ENCODE data around the gene GUCY2C.
A peak's percentile ranks its signal among the peaks of the same experiment; 100 is the strongest.
"Not testable (repeated sequence)": the region's sequence is repeated elsewhere in the genome, so short reads cannot be mapped to it uniquely, and the experiment has no call there.

GUCY2C gene

DNA sequence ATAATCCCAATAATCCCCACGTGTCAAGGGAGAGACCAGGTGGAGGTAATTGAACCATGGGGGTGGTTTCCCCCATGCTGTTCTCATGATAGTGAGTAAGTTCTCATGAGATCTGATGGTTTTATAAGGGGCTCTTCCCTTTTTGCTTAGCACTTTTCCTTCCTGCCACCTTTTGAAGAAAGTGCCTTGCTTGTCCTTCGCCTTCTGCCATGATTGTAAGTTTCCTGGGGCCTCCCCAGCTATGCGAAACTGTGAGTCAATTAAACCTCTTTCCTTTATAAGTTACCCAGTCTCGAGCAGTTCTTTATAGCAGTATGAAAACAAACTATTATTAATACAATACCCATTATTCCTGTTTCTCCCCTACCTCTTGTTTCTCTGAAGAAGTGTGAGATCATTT lies 14.2 kb downstream of the GUCY2C start:
- not testable (repeated sequence) for DNase-seq (ENCODE audit: low read depth, low spot score)

DNA sequence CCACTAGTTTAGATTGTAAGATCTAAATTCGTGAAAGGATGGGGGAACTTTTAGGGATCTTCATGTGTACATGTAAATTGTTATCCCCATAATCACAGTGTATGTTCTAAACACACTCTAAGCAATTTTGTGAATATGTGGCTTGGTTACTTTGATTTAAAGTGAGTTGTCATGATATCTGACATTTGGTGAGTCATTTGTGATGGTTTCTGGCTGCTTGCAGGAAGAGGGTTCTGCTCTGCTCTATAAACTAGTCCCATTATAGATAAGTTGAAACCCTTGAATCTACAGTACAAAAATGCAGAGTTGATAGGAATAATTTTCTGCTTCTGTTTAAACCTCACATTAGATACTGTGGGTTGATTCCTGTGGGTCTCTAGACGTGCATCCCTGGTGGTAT lies 14.8 kb downstream of the GUCY2C start:
- DNase-seq (ENCODE audit: low read depth, low spot score), result no peak

DNA sequence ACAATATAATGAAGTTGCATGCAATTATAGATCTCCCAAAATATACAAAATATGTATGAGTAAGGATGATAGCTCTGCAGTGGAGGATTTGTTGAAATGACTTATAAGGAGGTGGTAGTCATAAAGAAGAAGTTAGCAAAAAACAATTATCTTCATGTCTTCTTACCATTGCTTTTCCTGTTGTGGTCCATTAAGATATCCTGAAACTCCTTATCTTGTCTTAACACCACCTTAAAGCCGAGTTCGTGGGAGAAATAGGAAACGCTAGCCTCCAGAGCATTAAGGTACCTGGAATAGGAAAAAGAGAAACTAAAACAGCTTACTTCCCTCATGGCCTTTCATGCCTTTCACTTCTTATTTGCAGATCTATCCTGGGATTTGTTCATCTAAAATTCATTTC lies 15.2 kb downstream of the GUCY2C start:
- DNase-seq (ENCODE audit: low read depth, low spot score), result no peak

DNA sequence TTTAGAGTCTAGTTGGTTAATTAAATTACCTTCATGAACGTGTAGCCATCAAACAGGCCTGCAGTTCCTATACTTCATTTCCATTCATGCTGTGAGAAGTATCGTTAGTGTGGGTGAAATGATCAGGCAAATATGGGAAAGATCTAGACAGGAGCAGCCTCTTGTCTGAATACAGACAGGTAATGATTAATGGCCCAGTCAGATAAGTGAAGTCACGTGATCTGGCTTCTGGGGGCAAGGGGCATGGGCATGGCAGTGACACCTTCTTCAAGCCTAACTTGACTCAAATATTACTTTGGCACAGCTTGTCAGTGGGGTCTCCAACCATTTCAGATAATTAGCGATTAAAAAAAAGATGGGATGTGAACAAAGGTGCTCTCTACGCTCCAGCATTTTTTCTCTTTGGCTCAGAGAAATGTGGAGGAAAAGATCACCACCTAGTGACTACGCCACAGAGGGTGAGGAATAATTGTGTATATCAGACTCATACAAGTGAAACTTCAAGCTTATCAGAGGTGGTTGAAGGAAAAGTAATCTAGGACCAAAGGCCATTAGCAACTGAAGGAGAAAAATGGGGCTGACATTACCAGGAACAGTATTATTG lies 17.8 kb downstream of the GUCY2C start:
- no peak for DNase-seq (ENCODE audit: low read depth, low spot score)

DNA sequence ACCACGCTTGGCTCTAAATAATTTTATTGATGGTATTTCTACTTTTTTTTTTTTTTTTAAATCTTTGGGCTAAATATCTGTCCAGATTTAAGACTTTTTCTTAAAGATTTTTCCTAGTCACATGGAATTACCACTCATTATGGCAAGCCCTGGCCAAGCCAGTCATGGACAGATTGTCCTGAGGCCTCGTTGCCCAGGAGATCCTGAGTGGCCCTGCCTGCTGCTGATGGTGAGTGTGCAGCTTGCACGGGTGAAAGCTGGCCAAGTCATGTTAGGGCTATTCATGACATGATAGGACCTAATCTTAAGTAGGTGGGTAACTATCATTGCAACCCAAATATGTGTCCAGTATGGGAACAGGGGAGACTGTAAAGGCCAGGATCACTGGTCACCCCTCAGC lies 27.8 kb downstream of the GUCY2C start:
- DNase-seq (ENCODE audit: low read depth, low spot score), result no peak

DNA sequence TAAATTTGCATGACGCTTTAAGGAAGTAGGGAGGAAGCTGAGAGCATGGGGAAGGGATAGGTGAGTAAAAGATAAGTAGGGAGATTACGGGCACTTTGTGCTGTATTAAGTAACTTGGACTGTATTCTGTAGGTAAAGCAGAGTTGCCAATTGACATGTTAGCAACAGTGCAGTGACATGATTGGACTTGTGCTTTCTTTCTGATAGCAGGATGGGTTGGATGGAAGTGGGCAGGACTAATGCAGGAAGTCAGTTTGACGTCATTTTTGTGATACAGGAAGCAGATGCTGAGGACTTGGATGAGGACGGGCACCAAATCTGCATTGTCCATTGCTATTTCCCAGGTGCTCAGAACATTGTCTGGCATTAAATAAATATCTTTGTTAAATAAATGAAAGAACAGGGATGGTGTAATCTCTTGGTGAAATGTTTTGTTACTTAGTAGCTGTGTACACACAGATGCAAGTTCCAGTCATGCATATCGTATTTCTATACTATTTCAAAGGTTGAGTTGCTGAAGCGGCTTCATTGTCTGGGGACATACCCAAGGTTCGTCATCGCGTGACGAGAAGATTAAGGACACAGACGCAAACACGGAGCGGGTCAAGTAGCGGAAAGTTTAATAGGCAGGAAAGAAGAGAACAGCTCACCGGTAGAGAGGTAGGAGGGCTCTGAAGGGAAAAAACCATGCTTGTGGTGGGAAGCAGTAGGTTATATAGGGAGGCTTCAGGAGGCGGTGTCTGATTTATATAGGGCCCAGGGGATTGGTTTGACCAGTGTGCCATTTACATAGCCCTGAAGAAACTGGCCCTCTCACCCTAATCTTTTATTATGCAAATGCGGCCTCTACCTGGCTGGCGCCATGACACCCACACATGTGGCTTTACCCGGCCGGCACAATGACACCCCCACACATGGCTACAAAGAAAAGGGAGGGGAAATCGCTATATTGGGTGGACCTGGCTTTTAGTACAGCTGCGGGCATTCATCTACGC lies 30.7 kb downstream of the GUCY2C start:
- DNase-seq (ENCODE audit: low read depth, low spot score), result no peak

DNA sequence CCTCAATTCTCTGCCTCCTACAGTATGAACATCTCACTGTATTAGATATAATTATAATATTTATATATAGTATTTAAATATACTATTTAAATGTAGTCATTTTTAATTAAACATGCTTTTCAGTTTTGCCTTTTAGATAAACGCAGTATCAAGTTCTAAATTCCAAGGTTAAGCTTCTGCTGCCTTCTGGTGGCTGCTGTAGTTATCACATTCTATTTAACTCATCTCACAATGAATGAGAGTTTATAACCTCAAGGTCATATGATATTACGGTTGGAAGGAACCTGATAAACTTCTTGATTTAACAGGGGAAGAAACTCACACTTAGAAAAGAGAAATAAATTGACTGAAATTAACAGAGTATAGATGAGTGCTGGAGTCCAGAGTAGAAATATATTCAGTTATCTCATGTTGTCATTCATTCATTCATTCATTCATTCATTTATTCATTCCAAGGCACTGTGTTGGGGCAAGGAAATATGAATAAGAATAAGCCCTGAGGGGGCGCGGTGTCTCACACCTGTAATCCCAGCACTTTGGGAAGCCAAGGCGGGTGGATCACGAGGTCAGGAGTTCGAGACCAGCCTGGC lies 31.9 kb downstream of the GUCY2C start:
- DNase-seq (ENCODE audit: low read depth, low spot score), result no peak

DNA sequence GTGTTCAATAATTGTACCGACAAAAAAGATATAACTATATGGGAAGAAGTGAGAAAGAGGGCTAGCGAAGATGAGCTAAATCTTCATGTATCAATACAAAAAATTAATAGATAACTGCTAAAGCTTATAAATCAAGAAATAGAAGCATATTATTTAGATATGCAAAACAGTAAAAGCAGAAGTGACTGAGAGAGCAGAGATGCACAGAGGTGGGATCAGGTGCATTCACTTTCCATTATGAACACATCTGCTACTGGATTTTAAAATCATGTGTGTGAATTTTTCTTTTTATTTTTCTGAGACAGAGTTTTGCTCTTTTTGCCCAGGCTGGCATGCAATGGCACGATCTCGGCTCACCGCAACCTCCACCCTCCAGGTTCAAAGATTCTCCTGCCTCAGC lies 33.4 kb downstream of the GUCY2C start:
- DNase-seq (ENCODE audit: low read depth, low spot score), result no peak

DNA sequence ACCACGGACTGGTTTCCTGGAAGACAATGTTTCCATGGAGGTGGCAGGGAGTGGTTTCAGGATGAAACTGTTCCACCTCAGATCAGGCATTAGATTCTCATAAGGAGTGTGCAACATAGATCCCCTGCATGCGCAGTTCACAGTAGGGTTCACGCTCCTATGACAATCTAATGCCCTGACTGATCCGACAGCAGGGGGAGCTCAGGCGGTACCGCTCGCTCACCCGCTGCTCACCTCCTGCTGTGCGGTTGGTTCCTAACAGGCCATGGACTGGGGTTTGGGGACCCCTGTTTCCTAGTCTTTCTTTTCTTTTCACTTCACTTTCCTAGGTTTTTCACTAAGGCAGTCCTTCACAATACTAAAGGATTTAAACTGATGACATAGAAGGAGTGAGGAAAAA lies 39.6 kb downstream of the GUCY2C start:
- no peak for DNase-seq (ENCODE audit: low read depth, low spot score)

DNA sequence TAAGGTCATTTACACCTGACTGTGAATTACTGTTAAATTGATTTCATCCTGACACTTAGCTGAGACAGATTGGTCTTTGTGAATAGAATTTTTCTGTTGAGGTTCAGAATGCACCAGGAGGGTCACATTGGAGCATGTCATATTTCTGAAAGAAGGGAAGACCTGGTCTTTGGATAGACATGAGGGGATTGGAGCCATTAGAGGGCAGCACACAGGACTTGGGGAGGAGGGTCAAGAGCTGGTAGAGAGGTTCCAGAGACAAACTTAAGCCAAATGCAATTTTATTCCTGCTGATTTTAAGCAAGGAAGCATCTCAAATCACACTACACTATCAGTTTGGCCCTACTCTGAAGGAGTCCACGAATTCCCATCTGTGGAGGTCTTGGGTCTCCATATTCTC lies 41.1 kb downstream of the GUCY2C start:
- DNase-seq (ENCODE audit: low read depth, low spot score), result no peak

DNA sequence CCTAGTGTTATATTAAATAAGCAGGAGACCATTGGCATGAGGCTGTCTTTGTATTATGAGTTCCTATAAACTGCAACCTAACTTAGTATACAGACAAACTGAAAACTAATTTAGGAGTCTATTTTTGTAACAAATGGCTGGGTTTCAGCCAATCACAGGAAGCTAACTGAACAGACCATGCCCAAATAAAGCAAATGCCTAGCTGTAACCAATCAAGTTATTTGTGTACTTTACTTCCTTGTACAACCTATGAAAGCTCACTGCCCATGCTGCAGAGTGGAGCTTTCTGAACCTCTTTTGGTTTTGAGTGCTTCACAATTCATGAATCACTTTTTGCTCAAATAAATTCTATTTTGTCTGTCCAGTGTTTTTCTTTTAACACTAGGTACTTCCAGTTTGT lies 41.6 kb downstream of the GUCY2C start:
- DNase-seq (ENCODE audit: low read depth, low spot score), result no peak

DNA sequence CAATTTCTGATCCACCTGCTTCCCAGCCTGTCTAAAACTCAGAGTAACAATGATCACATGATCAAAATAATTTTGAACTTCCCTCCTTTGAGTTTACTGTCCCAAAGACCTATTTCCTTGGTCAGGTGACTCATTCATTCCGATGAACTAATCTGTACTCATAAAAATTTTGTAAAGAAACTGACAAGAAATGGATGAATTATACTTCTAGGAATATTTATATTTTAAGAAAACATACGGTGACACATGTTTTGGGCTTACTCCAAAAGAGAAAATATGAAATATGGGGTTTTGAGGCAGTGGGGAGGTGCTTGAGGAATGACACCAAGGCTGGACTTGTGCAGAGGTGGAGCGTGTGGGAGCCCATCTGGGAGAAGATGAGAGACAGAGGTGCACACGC lies 42.0 kb downstream of the GUCY2C start:
- DNase-seq (ENCODE audit: low read depth, low spot score), result no peak

DNA sequence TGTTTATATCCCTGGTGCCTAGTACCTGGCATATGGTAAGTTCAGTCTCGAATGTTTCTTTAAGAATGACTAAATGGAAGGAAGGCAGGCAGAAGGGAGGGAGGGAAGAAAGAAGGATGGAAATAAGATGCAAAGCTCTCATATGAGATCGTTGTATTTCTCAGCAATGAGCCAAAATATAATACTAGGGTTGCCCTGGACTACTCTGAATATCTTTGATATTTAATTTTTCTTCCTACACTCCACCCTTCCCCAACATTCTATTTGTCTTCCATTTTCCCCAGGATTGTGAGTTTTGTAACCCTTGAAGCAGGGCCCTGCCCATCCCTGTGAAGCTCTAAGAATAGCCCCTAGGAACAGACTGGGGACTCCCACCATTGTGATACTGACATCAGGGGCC lies 43.9 kb downstream of the GUCY2C start:
- DNase-seq (ENCODE audit: low read depth, low spot score), result no peak

DNA sequence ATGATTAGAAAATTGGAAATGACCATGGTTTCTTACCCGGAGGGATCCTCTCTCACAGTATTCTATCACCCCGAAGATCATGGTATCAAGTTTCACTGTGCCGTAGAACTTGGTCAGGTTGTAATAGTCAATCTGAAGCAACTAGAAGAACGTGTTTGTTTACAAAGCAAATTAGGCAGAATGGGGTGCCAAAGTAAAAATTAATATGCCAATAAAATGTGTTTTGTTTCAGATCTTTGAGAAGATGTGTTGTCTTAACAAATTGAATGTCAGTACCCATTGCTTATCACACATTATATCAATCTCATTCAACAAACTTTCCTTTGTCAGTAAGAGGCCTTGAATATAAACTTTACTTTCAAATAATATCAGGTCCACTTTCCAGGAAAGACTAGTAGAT lies 45.0 kb downstream of the GUCY2C start:
- no peak for DNase-seq (ENCODE audit: low read depth, low spot score)

DNA sequence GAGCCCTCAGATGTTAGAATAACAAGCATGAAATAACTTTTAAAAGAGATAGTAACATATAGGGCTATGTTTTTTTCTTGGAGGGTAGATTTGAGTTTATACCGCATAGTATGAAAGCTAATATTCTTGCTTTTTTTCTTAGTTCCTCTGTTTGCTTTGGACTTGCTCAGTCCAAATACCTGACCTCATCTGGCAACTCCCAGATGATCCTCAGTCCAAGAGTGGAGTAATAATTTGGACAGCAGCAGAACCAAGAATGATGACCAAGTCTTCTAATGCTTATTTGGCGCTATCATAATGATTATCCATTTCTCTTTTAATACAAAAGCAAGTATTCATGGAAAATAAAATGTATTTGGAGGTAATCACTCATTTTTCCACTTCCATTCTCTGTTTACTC lies 45.6 kb downstream of the GUCY2C start:
- DNase-seq (ENCODE audit: low read depth, low spot score), result no peak

DNA sequence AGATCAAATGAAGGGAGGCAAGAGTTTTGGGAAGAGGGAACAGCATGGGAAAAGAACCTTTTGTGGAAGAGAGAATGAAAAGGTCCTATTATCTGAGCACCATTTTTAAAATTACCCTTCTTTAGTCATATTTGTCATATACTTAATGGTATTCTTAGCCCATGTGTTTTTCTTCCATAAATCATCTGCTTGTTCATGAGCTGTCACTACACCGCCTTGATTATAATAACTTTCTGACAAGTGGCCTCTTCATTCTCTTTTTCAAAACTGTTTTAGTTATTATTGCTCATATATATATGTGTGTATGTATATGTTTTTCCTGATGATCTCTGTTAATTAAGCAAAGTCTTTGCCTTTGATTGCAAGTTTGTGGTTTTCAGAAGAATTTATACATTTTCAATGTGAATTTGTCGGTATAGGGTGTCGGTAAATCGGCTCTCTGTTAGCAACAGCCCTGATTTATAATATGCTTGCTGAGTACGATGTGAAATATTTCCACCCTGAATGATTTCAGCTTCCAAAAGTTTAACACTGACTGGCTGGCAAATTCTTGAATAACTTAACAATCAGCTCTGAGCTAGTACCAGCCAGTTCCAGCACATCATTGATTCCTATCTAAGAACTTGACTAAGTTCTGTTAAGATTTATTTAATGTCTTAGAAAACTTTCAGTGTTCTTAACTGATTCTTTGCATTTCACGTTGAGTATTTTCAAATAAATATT lies 49.2 kb downstream of the GUCY2C start:
- no peak for DNase-seq (ENCODE audit: low read depth, low spot score)

DNA sequence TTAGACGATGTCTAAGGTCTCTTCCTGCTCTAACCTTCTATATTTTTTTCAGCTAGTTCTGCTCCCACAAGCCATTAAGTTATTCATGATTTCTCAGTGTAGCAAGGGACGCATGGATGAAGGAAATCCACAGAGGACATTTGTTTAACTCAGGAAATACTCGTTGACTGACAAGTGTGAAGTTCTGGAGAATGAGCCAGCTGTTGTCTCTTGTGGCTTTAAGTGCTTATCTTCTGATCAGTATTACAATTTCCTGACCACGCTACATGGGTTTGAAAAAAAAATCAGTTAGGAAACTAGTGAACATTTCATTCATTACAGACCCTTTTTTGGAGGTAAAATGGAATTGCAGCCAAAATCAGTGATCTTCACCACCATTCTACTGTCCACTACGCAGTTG lies 53.1 kb downstream of the GUCY2C start:
- no peak for DNase-seq (ENCODE audit: low read depth, low spot score)

DNA sequence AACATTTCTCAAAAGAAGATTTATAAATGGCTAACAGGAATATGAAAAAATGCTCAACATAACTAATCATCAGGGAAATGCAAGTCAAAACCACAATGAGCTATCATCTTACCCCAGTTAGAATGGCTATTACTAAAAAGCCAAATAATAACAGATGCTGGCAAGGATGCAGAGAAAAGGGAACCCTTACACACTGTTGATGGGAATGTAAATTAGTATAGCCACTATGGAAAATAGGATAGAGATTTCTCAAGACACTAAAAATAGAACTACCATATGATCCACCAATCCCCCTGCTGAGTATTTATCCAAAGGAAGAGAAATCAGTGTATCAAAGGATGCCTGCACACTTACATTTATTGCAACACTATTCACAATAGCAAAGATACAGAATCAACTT lies 58.3 kb downstream of the GUCY2C start:
- no peak for DNase-seq (ENCODE audit: low read depth, low spot score)

DNA sequence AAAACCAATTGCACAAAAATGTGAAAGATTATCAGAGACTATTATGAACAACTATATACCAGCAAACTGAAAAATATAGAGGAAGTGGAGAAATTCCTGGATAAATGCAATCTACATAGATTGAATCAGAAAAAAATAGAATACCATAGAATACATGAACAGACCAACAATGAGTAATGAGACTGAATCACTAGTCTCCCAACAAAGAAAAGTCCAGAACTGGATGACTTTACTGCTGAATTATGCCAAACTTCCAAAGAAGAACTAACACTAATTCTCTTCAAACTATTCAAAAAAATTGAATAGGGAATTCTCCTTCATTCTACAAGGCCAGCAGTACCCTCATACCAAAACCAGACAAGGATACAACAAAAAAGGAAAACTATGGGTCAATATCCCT lies 60.6 kb downstream of the GUCY2C start:
- DNase-seq (ENCODE audit: low read depth, low spot score), result no peak

DNA sequence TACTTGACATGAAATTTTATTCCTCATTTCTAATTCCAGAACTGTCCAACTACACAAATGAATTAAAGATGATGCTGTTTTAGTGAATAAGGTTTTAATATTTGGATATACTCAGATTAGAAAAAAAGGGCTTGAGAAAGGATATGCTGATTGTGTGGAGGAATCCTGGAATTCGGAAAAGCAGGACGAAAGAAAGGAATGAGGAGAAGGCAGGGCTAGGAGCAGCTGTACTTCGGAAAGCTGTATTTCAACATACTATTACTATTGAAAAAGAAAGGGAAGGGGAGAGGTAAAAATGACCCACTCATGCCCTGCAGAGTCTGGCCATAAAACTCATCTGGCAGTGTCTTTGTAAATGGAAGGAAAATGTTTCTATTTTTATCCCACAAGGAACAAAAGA lies 65.6 kb downstream of the GUCY2C start:
- no peak for DNase-seq (ENCODE audit: low read depth, low spot score)

DNA sequence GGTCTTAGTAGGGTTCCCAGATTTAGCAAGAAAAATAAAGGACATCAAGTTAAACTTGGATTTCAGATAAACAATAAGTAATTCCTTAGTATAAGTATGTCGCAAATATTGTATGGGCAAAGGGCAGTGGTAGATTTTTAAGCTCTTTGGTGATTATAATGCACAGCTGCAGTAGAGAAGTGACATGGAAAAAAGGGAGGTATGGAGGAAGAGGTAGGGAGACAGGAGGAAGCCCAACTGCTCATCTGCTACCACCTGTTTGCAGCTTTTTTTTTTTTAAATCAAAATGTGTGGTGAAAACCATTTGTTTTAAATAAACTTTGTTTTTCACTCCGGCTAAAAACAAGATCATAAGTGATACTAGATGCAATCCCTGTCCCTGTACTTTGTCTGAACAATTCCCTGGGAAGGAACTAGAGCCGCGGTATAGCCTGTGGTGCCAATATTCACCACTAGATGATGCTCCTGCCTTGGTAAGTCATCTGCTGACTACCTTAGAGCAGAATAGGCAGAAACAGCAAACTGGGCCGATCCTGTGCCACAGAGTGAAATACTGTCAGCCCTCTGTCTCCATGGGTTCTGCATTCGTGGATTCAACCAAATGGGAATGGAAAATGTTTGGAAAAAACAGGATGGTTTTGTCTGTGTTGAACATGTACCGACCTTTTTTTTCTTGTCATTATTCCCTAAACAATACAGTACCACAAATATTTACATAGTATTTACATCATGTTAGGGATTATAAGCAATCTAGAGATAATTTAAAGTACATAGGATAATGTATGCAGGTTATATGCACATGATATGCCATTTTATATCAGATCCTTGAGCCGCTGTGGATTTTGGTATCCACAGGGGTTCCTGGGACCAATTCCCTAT lies 66.3 kb downstream of the GUCY2C start:
- DNase-seq (ENCODE audit: low read depth, low spot score), result peak; percentile 25
